Neuronal stem cell (in vitro differentiated cells): ENCODE data around the gene PCED1A.

Source experiments
- DNase-seq: peaks from one replicate; pipeline ENCODE4 v3.0.0-alpha.2; 2013; ENCODE audit warnings: low spot score
- H2AFZ ChIP-seq: one replicate; pipeline ENCODE4 v1.6.1; 2013; ENCODE audit warnings: mild to moderate bottlenecking, low read length, inconsistent platforms
- H2AK5ac ChIP-seq: 2 replicates; pipeline ENCODE4 v1.6.1; 2013; ENCODE audit warnings: low read depth, mild to moderate bottlenecking, inconsistent platforms, low read length, moderate library complexity, mixed read lengths
- H2BK120ac ChIP-seq: 2 replicates; pipeline ENCODE4 v1.6.1; 2013; ENCODE audit warnings: low read depth, mild to moderate bottlenecking, inconsistent platforms, low read length, moderate library complexity, mixed read lengths
- H2BK12ac ChIP-seq: one replicate; pipeline ENCODE4 v1.6.1; 2013; ENCODE audit warnings: low read length, inconsistent platforms
- H2BK15ac ChIP-seq: 2 replicates; pipeline ENCODE4 v1.6.1; 2013; ENCODE audit warnings: mild to moderate bottlenecking, low read length, inconsistent platforms, mixed read lengths
- H2BK5ac ChIP-seq: one replicate; pipeline ENCODE4 v1.6.1; 2013; ENCODE audit warnings: inconsistent platforms, mild to moderate bottlenecking, low read length, moderate library complexity
- H3K14ac ChIP-seq: one replicate; pipeline ENCODE4 v1.6.1; 2013; ENCODE audit warnings: low read length, inconsistent platforms
- H3K18ac ChIP-seq: 2 replicates; pipeline ENCODE4 v1.6.1; 2013; ENCODE audit warnings: low read length, inconsistent platforms
- H3K23ac ChIP-seq: 2 replicates; pipeline ENCODE4 v1.6.1; 2013; ENCODE audit warnings: low read depth, mild to moderate bottlenecking, mixed read lengths, low read length, inconsistent platforms; ENCODE audit not compliant: poor library complexity
- H3K27ac ChIP-seq: replicated peaks from 3 replicates; pipeline ENCODE4 v1.5.1; 2013; ENCODE audit warnings: low read length, inconsistent platforms
- H3K27me3 ChIP-seq, 3 experiments: 2 replicates each; pipeline ENCODE4 v1.6.1; 2013; ENCODE audit warnings: low read length in 3 of 3, mild to moderate bottlenecking in 2 of 3, inconsistent platforms in 1 of 3, low read depth in 1 of 3, mixed read lengths in 1 of 3, moderate library complexity in 1 of 3; ENCODE audit not compliant: control insufficient read depth in 3 of 3, insufficient read depth in 3 of 3
- H3K36me3 ChIP-seq, 2 donors: replicated peaks in 1 of 2; 2 replicates each; pipeline ENCODE4 v1.6.1; 2013; ENCODE audit warnings: low read length in 2 of 2; ENCODE audit not compliant: control insufficient read depth in 2 of 2, insufficient read depth in 2 of 2
- H3K4ac ChIP-seq: 2 replicates; pipeline ENCODE4 v1.6.1; 2013; ENCODE audit warnings: inconsistent platforms, mild to moderate bottlenecking, low read length, moderate library complexity
- H3K4me1 ChIP-seq, 2 donors: 1 replicate in 1 of 2; 2 replicates in 1 of 2; pipeline ENCODE4 v1.6.1; 2013; ENCODE audit warnings: low read length in 2 of 2, low read depth in 1 of 2; ENCODE audit not compliant: control insufficient read depth in 2 of 2, insufficient read depth in 1 of 2
- H3K4me2 ChIP-seq: one replicate; pipeline ENCODE4 v1.6.1; 2013; ENCODE audit warnings: mild to moderate bottlenecking, low read length, inconsistent platforms; ENCODE audit not compliant: insufficient read depth, poor library complexity, severe bottlenecking
- H3K4me3 ChIP-seq, 2 donors: 2 replicates each; pipeline ENCODE4 v1.5.1; 2013; ENCODE audit warnings: low read length in 2 of 2, mild to moderate bottlenecking in 2 of 2, inconsistent platforms in 1 of 2, moderate library complexity in 1 of 2
- H3K79me1 ChIP-seq: one replicate; pipeline ENCODE4 v1.6.1; 2013; ENCODE audit warnings: low read depth, mild to moderate bottlenecking, inconsistent platforms, low read length, moderate library complexity
- H3K9ac ChIP-seq: one replicate; pipeline ENCODE4 v1.6.1; 2013; ENCODE audit warnings: mild to moderate bottlenecking, low read depth, low read length, inconsistent platforms; ENCODE audit not compliant: poor library complexity
- H3K9me3 ChIP-seq, 2 donors: replicated peaks in 1 of 2; 2 replicates each; pipeline versions ENCODE3 to v1.6.1; 2013; ENCODE audit warnings: low read length in 2 of 2, mild to moderate bottlenecking in 2 of 2, inconsistent platforms in 1 of 2, low read depth in 1 of 2, mixed read lengths in 1 of 2, moderate library complexity in 1 of 2; ENCODE audit not compliant: control insufficient read depth in 2 of 2, insufficient read depth in 1 of 2
- H4K8ac ChIP-seq: one replicate; pipeline ENCODE4 v1.6.1; 2013; ENCODE audit warnings: low read depth, mild to moderate bottlenecking, inconsistent platforms, low read length, moderate library complexity
- H4K91ac ChIP-seq: one replicate; pipeline ENCODE4 v1.6.1; 2013; ENCODE audit warnings: low read length, low read depth, mild to moderate bottlenecking, inconsistent platforms; ENCODE audit not compliant: poor library complexity
- WGBS, 2 donors: extraction: QIAGEN DNeasy Blood & Tissue Kit; methylation state at CpG; one replicate each; pipeline ENCODE4 v1.1.7; 2013; ENCODE audit warnings: missing lambda C conversion rate in 2 of 2, mixed read lengths in 1 of 2; ENCODE audit not compliant: insufficient read length in 2 of 2, insufficient replicate concordance in 1 of 2; ENCODE audit errors: extremely low coverage in 2 of 2; 5-methylcytosine and 5-hydroxymethylcytosine counted together

The PCED1A gene

DNA sequence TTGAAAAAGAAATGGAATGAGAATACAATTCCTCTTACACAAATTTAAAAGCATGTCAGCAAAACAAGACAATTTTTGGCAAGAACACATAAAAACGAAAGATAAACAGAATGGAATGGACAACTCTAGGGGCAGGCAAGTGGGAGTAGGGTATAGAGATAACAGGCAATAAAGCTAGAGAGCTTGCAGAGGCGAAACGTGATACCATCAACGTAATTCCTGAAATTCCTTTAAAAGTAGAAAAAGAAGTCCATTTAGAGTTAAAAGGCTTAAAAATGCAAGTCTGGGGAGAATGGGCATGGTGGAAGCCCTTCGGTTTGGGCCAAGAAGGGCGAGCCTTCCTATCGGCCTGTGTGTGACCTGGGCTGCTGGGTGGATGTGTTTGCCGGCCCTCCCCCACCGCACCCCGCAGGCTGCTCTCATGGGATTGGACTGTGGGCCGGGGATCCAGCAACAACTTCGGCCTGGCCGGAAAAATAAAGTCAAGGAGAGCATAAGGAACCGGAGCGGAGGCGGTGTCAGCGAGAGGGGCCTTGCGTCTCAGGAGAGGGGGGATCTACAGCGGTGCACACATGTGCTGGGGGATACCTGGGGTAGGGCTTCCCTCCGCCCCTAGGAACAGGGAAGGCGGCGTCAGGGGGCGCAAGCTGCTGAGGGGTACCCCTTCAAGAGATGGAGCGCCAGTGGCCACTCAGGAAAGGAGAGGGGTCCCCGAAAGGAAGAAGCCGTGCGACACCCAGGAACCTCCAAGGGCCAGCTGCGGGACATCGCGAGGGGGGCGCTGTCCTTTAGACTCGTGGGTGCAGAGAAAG, 20.2 kb downstream of the PCED1A start:
- Histone ChIP-seq H4K91ac (no peak overlapping the region), H3K4me1 (peaks cover 0 to 2% of the 10 kb centered on the region in 2 donors), H3K9ac (no peak overlapping the region), H3K4me3 (no peak overlapping the region), H3K4me2 (peak overlapping the region; percentile 43), H3K27ac (no peak overlapping the region), H2BK15ac (peak overlapping the region; percentile 97), H2AK5ac (peak overlapping the region; percentile 97), H2BK120ac (peak overlapping the region; percentile 7), H2AFZ (peak overlapping the region; percentile 34), H3K36me3 (no peaks in the 10 kb centered on the region), H3K4ac (no peak overlapping the region), H3K79me1 (no peaks in the 10 kb centered on the region), H3K14ac (no peak overlapping the region), H2BK12ac (no peak overlapping the region), H3K23ac (no peak overlapping the region), H3K18ac (peak overlapping the region; percentile 89), H3K27me3 (peaks cover 8 to 53% (median 20%) of the 10 kb centered on the region in 3 experiments), H2BK5ac (no peak overlapping the region), H3K9me3 (peaks cover 0 to 8% of the 10 kb centered on the region in 2 donors), H4K8ac (no peak overlapping the region)
- DNase-seq = no peak
- no CpG with 5 or more reads among the region's 32 CpGs for WGBS, 2 donors

DNA sequence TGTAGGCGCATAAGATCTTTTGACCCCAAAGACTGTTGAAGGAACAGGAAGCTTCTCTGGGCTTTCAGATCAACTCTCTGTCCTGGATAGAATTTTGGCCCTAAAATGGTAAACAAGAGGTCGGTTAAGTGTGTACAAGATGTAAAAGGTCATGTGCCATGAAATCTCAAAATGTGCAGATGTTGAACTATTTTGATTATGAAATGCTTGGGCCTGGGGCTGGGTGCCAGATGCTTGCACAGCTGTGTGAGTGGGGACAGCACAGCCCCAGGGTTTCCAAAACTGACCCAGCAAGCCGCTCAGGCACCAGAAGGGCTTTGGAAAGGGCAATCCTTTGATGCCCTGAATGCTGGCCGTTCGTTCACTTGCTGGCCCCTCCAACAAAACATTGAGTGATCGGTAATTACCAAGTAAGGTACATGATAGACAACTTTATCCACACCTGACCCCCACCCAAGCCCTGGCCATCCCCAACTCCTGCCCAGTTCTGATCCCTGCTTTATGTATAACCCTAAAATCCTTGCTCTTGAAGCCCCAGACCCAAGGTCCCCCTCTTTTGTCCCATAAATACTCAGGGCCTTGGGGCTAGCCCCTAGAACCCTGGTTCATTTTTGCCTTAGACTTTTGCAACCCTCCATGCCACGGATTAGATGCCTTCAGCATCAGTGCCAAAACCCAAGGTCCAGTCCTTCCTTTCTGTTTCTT, 22.4 kb downstream of the PCED1A start:
- Histone ChIP-seq H3K36me3 (no peaks in the 10 kb centered on the region), H3K27ac (no peak overlapping the region), H2AK5ac (no peak overlapping the region), H4K91ac (no peak overlapping the region), H2BK5ac (no peak overlapping the region), H3K4ac (no peak overlapping the region), H3K27me3 (peaks cover 8 to 53% (median 20%) of the 10 kb centered on the region in 3 experiments), H3K4me1 (peaks cover 0 to 2% of the 10 kb centered on the region in 2 donors), H2AFZ (no peak overlapping the region), H3K18ac (no peak overlapping the region), H2BK12ac (no peak overlapping the region), H4K8ac (no peak overlapping the region), H3K4me2 (no peak overlapping the region), H3K9me3 (peaks cover 0 to 8% of the 10 kb centered on the region in 2 donors), H3K23ac (no peak overlapping the region), H3K4me3 (no peak overlapping the region), H2BK120ac (no peak overlapping the region), H3K9ac (no peak overlapping the region), H3K14ac (no peak overlapping the region), H2BK15ac (no peak overlapping the region), H3K79me1 (no peaks in the 10 kb centered on the region)
- DNase-seq = no peak
- WGBS, 2 donors = no CpG with 5 or more reads among the region's 7 CpGs

DNA sequence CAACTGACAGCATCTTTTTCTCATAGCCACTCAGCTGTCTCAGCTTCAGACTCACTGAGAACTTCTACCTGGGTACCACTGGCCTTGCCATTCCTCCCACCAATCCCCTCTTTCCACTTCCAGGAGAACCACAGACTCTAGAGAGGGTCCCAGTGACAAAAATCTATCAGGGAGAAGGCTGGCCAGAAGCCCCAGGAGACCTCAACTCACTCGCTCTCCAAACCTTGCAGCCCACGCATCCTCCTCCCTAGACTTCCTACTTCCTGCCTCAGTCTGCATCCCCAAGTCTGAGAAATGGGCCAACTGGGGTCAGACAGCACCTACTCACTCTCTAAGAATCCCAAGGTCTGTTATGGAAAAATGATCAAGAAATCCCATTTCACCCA, 23.1 kb downstream of the PCED1A start:
- H3K4me2 ChIP-seq = no peak overlapping the region
- H3K4me3 ChIP-seq = no peak overlapping the region
- H3K9me3 ChIP-seq = peaks cover 4 to 8% of the 10 kb centered on the region in 2 donors
- no peak overlapping the region for H3K27ac ChIP-seq
- H3K4ac ChIP-seq = no peak overlapping the region
- no peak overlapping the region for H4K8ac ChIP-seq
- H2AK5ac ChIP-seq = no peak overlapping the region
- no peak overlapping the region for H2BK15ac ChIP-seq
- H2BK5ac ChIP-seq = no peak overlapping the region
- no peak for DNase-seq
- no peak overlapping the region for H3K14ac ChIP-seq
- H3K23ac ChIP-seq = no peak overlapping the region
- no peaks in the 10 kb centered on the region for H3K79me1 ChIP-seq
- H3K27me3 ChIP-seq = peaks cover 8 to 52% (median 20%) of the 10 kb centered on the region in 3 experiments
- H3K36me3 ChIP-seq = no peaks in the 10 kb centered on the region
- H3K4me1 ChIP-seq = peaks cover 0 to 2% of the 10 kb centered on the region in 2 donors
- no peak overlapping the region for H2BK12ac ChIP-seq
- no peak overlapping the region for H2BK120ac ChIP-seq
- no CpG with 5 or more reads among the region's 2 CpGs for WGBS, 2 donors
- H3K9ac ChIP-seq = no peak overlapping the region
- H3K18ac ChIP-seq = no peak overlapping the region
- no peak overlapping the region for H4K91ac ChIP-seq
- no peak overlapping the region for H2AFZ ChIP-seq
